DOHH2 (cell line): ENCODE results near the gene RASSF4.

Experiments used
- H3F3A ChIP-seq: fragments of 200-600 bp; sonication (generic), shearing (Covaris generic); 2 replicates; pipeline ENCODE4 v1.6.0; 2016; ENCODE audit warnings: antibody characterized with exemption, mild to moderate bottlenecking; ENCODE audit not compliant: control insufficient read depth, insufficient read depth
- H3K27ac ChIP-seq: fragments of 200-600 bp; sonication (generic); 2 replicates; pipeline ENCODE4 v1.5.1; 2014; ENCODE audit warnings: low read depth, mild to moderate bottlenecking, low read length, moderate library complexity
- H3K27me3 ChIP-seq: fragments of 200-600 bp; sonication (generic); 2 replicates; pipeline ENCODE4 v1.6.1; 2014; ENCODE audit warnings: mild to moderate bottlenecking, low read length, mixed read lengths; ENCODE audit not compliant: control insufficient read depth
- H3K36me3 ChIP-seq: fragments of 200-600 bp; sonication (generic); 2 replicates; pipeline ENCODE4 v1.6.1; 2014; ENCODE audit warnings: mild to moderate bottlenecking, low read length, moderate library complexity, mixed read lengths; ENCODE audit not compliant: control insufficient read depth
- H3K4me1 ChIP-seq: fragments of 200-600 bp; sonication (generic); 2 replicates; pipeline ENCODE4 v1.6.1; 2014; ENCODE audit warnings: mild to moderate bottlenecking, low read length, mixed read lengths; ENCODE audit not compliant: control insufficient read depth
- H3K4me2 ChIP-seq: fragments of 200-600 bp; sonication (generic); 2 replicates; pipeline ENCODE4 v1.6.0; 2014; ENCODE audit warnings: mild to moderate bottlenecking, low read length, moderate library complexity
- H3K4me3 ChIP-seq: fragments of 200-600 bp; sonication (generic); 2 replicates; pipeline ENCODE4 v1.5.1; 2014; ENCODE audit warnings: mild to moderate bottlenecking, low read length, mixed read lengths
- H3K79me2 ChIP-seq: fragments of 200-600 bp; sonication (generic); 2 replicates; pipeline ENCODE4 v1.6.1; 2014; ENCODE audit warnings: mild to moderate bottlenecking, low read length, mixed read lengths; ENCODE audit not compliant: control insufficient read depth
- H3K9me2 ChIP-seq: fragments of 200-600 bp; sonication (generic); replicated peaks from 2 replicates; pipeline ENCODE4 v1.6.1; 2014; ENCODE audit warnings: mild to moderate bottlenecking, low read length, mixed read lengths; ENCODE audit not compliant: control insufficient read depth
- H3K9me3 ChIP-seq: fragments of 200-600 bp; sonication (generic); 2 replicates; pipeline ENCODE4 v1.6.1; 2014; ENCODE audit warnings: antibody characterized with exemption, low read length, mixed read lengths; ENCODE audit not compliant: control insufficient read depth, insufficient read depth
- H4K20me1 ChIP-seq: fragments of 200-600 bp; sonication (generic); 2 replicates; pipeline ENCODE4 v1.6.0; 2014; ENCODE audit warnings: low read depth, mild to moderate bottlenecking, antibody characterized with exemption, low read length, moderate library complexity; ENCODE audit not compliant: control insufficient read depth, insufficient read depth
- EZH2phosphoT487 ChIP-seq: fragments of 200-600 bp; sonication (generic); IDR thresholded peaks from 2 replicates; pipeline ENCODE4 v1.6.1; 2017; ENCODE audit warnings: borderline replicate concordance, mild to moderate bottlenecking, antibody characterized with exemption, low read length, moderate library complexity, mixed read lengths
- TF ChIP-seq, protein P1 (sequence below): fragments of 200-600 bp; sonication (generic); IDR thresholded peaks from one replicate; pipeline ENCODE4 v1.5.1; 2014; ENCODE audit warnings: antibody characterized with exemption, mild to moderate bottlenecking, low read depth, low read length; ENCODE audit not compliant: poor library complexity, severe bottlenecking

RASSF4 gene

DNA sequence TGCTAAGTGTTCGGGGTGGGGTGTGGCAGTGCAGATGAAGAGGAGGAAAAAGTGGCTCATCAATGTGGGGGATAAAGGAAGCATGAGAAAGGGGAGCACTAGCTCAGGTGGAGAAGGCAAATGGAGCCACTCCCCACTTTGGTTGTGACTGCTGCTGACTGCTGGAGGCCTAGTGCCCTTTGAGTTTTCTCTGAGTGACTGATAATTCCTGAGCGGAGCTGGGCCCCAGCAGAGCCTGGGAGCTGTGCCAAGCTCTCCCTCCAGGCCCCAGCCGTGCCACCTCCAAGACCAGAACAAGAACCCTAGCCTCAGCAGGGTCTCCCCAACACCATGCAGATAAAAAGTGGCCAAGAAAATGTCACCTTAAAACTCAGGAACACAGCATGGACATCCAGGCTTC, 9.7 kb upstream of the RASSF4 start:
- no peaks in the 10 kb centered on the region for H4K20me1 ChIP-seq
- H3K9me3 ChIP-seq: peaks cover 10% of the 10 kb centered on the region; the same call in 1 of the 2 replicates
- no peak overlapping the region for H3K4me2 ChIP-seq
- no peaks in the 10 kb centered on the region for H3K9me2 ChIP-seq
- no peaks in the 10 kb centered on the region for H3K27me3 ChIP-seq
- no peaks in the 10 kb centered on the region for H3K79me2 ChIP-seq
- peaks cover 24% of the 10 kb centered on the region for H3K4me1 ChIP-seq
- H3K36me3 ChIP-seq: no peaks in the 10 kb centered on the region
- no peaks in the 10 kb centered on the region for H3F3A ChIP-seq
- H3K27ac ChIP-seq: no peak overlapping the region
- no peak overlapping the region for H3K4me3 ChIP-seq
- no peak for TF ChIP-seq EZH2phosphoT487
- TF ChIP-seq, protein P1, sequence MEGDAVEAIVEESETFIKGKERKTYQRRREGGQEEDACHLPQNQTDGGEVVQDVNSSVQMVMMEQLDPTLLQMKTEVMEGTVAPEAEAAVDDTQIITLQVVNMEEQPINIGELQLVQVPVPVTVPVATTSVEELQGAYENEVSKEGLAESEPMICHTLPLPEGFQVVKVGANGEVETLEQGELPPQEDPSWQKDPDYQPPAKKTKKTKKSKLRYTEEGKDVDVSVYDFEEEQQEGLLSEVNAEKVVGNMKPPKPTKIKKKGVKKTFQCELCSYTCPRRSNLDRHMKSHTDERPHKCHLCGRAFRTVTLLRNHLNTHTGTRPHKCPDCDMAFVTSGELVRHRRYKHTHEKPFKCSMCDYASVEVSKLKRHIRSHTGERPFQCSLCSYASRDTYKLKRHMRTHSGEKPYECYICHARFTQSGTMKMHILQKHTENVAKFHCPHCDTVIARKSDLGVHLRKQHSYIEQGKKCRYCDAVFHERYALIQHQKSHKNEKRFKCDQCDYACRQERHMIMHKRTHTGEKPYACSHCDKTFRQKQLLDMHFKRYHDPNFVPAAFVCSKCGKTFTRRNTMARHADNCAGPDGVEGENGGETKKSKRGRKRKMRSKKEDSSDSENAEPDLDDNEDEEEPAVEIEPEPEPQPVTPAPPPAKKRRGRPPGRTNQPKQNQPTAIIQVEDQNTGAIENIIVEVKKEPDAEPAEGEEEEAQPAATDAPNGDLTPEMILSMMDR: no peak

DNA sequence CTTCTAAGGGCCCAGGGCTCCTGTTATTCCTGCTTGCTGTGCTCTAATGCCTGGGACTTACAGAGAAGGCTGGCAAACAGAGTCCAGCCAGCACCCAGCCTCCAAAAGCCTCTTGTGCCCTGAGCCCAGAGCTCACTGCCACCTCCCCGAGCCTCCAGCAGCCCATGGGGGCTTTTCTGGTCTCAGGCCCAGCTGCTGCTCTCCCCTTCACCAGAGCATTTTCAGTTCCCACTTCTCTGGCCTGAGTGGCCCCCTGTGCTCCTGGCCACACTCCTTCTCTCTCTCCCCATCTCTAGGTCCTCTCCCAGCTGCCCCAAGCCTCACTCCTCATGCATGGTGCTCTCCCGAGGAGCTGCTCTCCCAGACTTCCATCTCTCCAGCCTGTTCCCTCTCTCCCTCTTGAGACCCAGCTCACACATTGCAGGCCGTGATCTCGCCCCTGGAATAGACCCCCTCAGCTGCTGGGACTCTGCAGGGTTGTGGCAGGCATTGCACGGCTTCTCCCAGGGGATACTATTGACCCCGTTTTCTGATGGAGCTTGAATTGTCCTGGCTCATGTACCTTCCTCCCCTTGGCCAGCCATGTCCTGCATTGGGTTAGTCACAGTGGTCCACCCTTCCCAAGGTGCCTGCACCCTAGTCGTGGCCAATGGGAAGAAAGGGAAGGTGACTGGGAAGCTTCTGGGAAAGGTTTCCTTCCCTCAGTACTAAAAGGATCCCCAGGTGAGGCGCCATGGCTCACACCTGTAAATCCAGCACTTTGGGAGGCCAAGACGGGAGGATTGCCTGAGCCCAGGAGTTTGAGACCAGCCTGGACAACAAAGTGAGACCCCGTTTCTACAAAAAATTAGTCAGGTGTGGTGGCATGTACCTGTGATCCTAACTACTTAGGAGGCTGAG, 9.0 kb upstream of the RASSF4 start:
- TF ChIP-seq, protein P1: no peak
- TF ChIP-seq EZH2phosphoT487: no peak

DNA sequence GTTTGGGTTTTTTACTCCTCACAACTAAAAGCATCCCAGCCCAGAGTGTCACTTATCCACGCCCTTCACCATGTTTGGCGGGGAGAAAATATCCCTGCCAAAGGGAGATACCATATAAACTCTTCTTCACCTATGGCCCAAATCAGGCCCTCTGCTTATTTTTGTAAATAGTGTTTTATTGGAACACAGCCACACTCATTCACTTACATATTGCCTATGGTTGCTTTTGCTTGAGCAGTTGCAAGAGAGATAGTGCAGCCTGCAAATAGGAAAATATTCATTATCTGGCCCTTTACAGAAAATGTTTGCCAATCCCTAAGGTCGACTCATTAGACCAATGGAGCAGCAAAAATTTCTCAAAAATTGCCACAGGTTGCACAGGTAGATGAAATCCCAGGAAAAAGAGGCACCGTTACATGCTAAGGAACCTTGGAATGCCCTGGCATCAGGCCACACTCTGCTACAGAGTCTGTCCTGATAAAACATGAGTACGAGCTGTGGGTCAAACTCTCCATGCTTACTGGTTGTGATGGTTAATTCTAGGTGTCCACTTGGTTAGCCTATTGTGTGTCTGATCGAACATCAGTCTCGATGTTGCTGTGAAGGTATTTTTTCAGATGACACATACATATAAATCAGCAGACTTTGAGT, 7.9 kb upstream of the RASSF4 start:
- Histone ChIP-seq H3K9me2 (no peaks in the 10 kb centered on the region), H3K4me2 (no peak overlapping the region), H3K27ac (no peak overlapping the region), H3F3A (no peaks in the 10 kb centered on the region), H3K4me1 (peaks cover 24% of the 10 kb centered on the region), H3K27me3 (no peaks in the 10 kb centered on the region), H3K79me2 (no peaks in the 10 kb centered on the region), H3K9me3 (no peaks in the 10 kb centered on the region), H4K20me1 (no peaks in the 10 kb centered on the region), H3K36me3 (no peaks in the 10 kb centered on the region), H3K4me3 (no peak overlapping the region)
- TF ChIP-seq, protein P1: no peak
- no peak for TF ChIP-seq EZH2phosphoT487

More for the DNA sequence above, 9.0 kb upstream of the RASSF4 start:
- H3K27ac ChIP-seq: no peak overlapping the region
- 0 out of 2 replicates have a peak, but pooled peaks cover 5% of the 10 kb centered on the region for H3K9me3 ChIP-seq
- no peaks in the 10 kb centered on the region for H3K27me3 ChIP-seq
- H3K9me2 ChIP-seq: no peaks in the 10 kb centered on the region
- H3K4me1 ChIP-seq: peaks cover 24% of the 10 kb centered on the region
- H3F3A ChIP-seq: no peaks in the 10 kb centered on the region
- no peaks in the 10 kb centered on the region for H4K20me1 ChIP-seq
- no peaks in the 10 kb centered on the region for H3K36me3 ChIP-seq
- no peak overlapping the region for H3K4me3 ChIP-seq
- no peaks in the 10 kb centered on the region for H3K79me2 ChIP-seq
- no peak overlapping the region for H3K4me2 ChIP-seq
